Measurements from ENCODE around the gene CELSR2. TPM values are rescaled to one million over a fixed set of nuclear protein-coding genes. Genes with fewer than 3 reads are reported as not detected.
A peak's percentile ranks its signal among the peaks of the same experiment; 100 is the strongest.

Gene CELSR2
- total RNA-seq, 1 experiment from 2014 or later, result 30.2 TPM

DNA sequence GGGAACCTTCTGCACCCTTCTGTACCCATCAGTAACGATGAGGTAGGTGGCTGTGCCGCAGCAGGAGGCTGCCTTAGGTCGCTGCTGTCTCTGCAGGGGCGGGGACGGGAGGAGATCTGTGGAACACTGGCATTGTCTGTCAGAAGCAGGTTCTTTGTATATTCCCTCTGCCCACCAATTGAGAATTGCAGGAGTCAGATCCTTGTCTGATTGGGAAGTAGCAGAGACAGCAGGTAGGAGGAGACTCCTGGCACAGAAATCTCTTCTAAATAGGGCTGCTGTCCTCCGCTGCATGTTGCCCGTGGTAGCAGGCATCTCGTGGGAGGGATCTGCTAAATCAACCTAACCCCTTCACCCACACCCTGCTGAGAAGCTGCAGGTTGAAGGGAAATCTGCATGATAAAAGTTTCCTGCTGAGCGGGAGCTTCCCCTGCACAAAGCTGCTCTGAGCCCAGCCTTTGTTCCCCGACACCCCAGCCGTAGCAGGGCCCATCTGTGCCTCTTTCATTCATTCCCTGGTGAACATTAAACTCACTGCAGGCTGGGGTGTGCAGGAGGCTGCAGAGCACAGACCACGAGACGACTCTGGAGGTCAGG lies 19.7 kb upstream of the CELSR2 start:
- intact Hi-C loops (cut with micrococcal nuclease; ENCODE audit: unreplicated experiment), result no loop called here
- H3K4me3 ChIP-seq (ENCODE audit: low read depth, low read length, poor library complexity, severe bottlenecking), result no peak overlapping the region
- peak; percentile 88 for DNase-seq (ENCODE audit: low spot score)
- H3K9me3 ChIP-seq (ENCODE audit: low read depth, low read length, poor library complexity, severe bottlenecking), result no peaks in the 10 kb centered on the region
- no peaks in the 10 kb centered on the region for H3K27me3 ChIP-seq (replicated peaks; ENCODE audit: insufficient read depth, low read depth, low read length, poor library complexity)
- peaks cover 78% of the 10 kb centered on the region for H3K36me3 ChIP-seq (ENCODE audit: insufficient read depth, low read length, poor library complexity, severe bottlenecking)
- peak overlapping the region; percentile 58 for H3K27ac ChIP-seq (ENCODE audit: low read depth, low read length, poor library complexity, severe bottlenecking)
- TF ChIP-seq, protein P1, sequence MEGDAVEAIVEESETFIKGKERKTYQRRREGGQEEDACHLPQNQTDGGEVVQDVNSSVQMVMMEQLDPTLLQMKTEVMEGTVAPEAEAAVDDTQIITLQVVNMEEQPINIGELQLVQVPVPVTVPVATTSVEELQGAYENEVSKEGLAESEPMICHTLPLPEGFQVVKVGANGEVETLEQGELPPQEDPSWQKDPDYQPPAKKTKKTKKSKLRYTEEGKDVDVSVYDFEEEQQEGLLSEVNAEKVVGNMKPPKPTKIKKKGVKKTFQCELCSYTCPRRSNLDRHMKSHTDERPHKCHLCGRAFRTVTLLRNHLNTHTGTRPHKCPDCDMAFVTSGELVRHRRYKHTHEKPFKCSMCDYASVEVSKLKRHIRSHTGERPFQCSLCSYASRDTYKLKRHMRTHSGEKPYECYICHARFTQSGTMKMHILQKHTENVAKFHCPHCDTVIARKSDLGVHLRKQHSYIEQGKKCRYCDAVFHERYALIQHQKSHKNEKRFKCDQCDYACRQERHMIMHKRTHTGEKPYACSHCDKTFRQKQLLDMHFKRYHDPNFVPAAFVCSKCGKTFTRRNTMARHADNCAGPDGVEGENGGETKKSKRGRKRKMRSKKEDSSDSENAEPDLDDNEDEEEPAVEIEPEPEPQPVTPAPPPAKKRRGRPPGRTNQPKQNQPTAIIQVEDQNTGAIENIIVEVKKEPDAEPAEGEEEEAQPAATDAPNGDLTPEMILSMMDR (conservative IDR thresholded peaks at IDR 0.05; ENCODE audit: low read depth, low read length), result no peak
- no peak for TF ChIP-seq EZH2 (IDR thresholded peaks at IDR 0.05; ENCODE audit: borderline replicate concordance, low read depth, low read length, poor library complexity, severe bottlenecking)
- BruUV-seq (replicated peaks), result no TSS peak
- ChIA-PET POLR2A (ENCODE audit: low non-redundant PET) (interaction anchor here (0.6 to 0.9 kb wide), 3 partner anchors 9 to 269 kb away, joined by 3 to 4 read pairs (median 3); no protein-coding TSS in a partner anchor), CTCF (no interaction called here)
- H3K4me1 ChIP-seq (ENCODE audit: insufficient read depth, low read length, poor library complexity, severe bottlenecking), result peaks cover 44% of the 10 kb centered on the region

DNA sequence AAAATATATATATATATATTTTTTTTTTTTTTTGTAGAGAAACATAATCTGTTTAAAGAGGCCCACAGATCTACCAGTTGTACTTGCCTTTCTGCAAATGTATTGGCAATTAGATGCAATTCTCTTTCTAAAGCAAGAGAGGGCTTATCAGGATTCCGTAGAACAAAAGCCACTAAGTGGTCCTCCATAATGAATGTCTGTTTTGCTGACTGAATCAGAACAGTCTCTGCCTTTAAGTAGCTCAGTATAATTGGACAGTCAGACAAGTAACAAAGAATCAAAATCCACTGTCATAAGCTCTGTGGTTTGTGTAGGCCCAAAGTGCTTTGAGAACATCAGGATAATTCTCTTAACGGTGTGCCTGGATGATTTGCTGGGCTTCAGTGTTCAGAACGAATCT lies 18.3 kb upstream of the CELSR2 start:
- TF ChIP-seq, protein P1 (conservative IDR thresholded peaks at IDR 0.05; ENCODE audit: low read depth, low read length), result no peak
- TF ChIP-seq EZH2 (IDR thresholded peaks at IDR 0.05; ENCODE audit: borderline replicate concordance, low read depth, low read length, poor library complexity, severe bottlenecking), result no peak
- H3K27ac ChIP-seq (ENCODE audit: low read depth, low read length, poor library complexity, severe bottlenecking), result no peak overlapping the region
- intact Hi-C loops (cut with micrococcal nuclease; ENCODE audit: unreplicated experiment), result no loop called here
- peaks cover 29% of the 10 kb centered on the region for H3K4me1 ChIP-seq (ENCODE audit: insufficient read depth, low read length, poor library complexity, severe bottlenecking)
- no peaks in the 10 kb centered on the region for H3K27me3 ChIP-seq (replicated peaks; ENCODE audit: insufficient read depth, low read depth, low read length, poor library complexity)
- no peak for DNase-seq (ENCODE audit: low spot score)
- BruUV-seq (replicated peaks), result TSS peak; percentile 27
- ChIA-PET CTCF (no interaction called here), POLR2A (ENCODE audit: low non-redundant PET) (no interaction called here)
- no peaks in the 10 kb centered on the region for H3K9me3 ChIP-seq (ENCODE audit: low read depth, low read length, poor library complexity, severe bottlenecking)
- peaks cover 91% of the 10 kb centered on the region for H3K36me3 ChIP-seq (ENCODE audit: insufficient read depth, low read length, poor library complexity, severe bottlenecking)
- no peak overlapping the region for H3K4me3 ChIP-seq (ENCODE audit: low read depth, low read length, poor library complexity, severe bottlenecking)

DNA sequence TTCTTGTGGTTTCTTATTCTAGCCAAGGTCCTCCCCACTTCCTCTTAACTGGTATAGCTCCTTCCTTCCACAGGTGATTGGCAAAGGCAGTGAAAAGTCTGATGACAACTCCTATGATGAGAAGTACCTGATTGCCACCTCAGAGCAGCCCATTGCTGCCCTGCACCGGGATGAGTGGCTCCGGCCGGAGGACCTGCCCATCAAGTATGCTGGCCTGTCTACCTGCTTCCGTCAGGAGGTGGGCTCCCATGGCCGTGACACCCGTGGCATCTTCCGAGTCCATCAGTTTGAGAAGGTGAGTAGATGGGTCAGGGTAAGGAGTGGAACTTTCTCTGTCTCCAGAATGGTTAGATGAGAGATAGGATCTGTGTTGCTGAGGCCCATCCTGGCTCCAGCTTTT lies 14.2 kb upstream of the CELSR2 start:
- no peak for TF ChIP-seq EZH2 (IDR thresholded peaks at IDR 0.05; ENCODE audit: borderline replicate concordance, low read depth, low read length, poor library complexity, severe bottlenecking)
- TF ChIP-seq, protein P1 (conservative IDR thresholded peaks at IDR 0.05; ENCODE audit: low read depth, low read length), result no peak
- no TSS peak for BruUV-seq (replicated peaks)
- POLR2A ChIA-PET (ENCODE audit: low non-redundant PET), result no interaction called here
- H3K9me3 ChIP-seq (ENCODE audit: low read depth, low read length, poor library complexity, severe bottlenecking), result no peaks in the 10 kb centered on the region
- CTCF ChIA-PET, result interaction anchor here (1.2 kb wide), 1 partner anchor 34 kb away, joined by 4 read pairs; no protein-coding TSS in a partner anchor
- H3K27ac ChIP-seq (ENCODE audit: low read depth, low read length, poor library complexity, severe bottlenecking), result no peak overlapping the region
- H3K4me1 ChIP-seq (ENCODE audit: insufficient read depth, low read length, poor library complexity, severe bottlenecking), result peaks cover 14% of the 10 kb centered on the region
- DNase-seq (ENCODE audit: low spot score), result no peak
- intact Hi-C loops (cut with micrococcal nuclease; ENCODE audit: unreplicated experiment), result no loop called here
- no peaks in the 10 kb centered on the region for H3K27me3 ChIP-seq (replicated peaks; ENCODE audit: insufficient read depth, low read depth, low read length, poor library complexity)
- peaks cover 86% of the 10 kb centered on the region for H3K36me3 ChIP-seq (ENCODE audit: insufficient read depth, low read length, poor library complexity, severe bottlenecking)
- no peak overlapping the region for H3K4me3 ChIP-seq (ENCODE audit: low read depth, low read length, poor library complexity, severe bottlenecking)
